Activated naive CD4-positive, alpha-beta T cell (primary cell): ENCODE measurements around the gene RBM11.

Experiments
- DNase-seq, 4 experiments: peaks; one replicate each; lab custom pipeline; 2025; lab: John Stamatoyannopoulos, UW

The RBM11 gene

DNA sequence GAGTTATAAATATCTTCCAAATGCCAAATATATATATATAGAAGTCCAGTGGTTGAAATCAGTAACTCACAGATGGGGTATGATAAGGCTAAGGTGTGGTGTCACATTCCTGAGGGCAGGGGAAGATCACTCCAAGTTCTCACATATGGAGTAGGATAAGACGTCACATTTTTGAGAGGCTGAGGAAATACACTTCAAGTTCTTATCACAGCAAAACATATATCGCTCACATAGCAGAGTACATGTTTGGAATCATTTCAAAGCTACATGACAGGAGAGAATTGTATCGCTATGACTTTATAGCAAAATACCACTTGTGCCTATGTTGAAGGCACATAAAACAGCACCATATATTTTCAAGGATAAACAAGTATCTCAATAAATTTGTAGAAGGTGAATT lies 55.1 kb downstream of the RBM11 start:
- DNase-seq = no peak

DNA sequence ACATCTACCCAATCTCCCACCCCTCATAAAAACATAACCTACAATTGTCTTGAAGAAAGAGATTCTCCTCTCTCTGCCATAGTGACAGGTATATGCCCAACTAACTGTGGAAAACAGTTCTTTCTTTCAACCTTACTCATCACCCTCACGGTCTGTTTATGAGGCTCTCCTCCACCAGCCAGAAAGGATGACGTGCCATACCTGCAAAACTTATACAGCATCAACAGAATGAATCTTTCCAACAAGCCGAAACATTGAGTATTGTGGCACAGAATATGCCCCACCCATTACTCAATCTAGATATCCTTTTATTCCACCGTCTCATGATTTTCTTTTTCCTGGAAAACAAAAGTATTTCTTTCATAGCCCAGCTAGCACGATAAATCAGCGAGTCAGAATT lies 55.7 kb downstream of the RBM11 start:
- no peak for DNase-seq

DNA sequence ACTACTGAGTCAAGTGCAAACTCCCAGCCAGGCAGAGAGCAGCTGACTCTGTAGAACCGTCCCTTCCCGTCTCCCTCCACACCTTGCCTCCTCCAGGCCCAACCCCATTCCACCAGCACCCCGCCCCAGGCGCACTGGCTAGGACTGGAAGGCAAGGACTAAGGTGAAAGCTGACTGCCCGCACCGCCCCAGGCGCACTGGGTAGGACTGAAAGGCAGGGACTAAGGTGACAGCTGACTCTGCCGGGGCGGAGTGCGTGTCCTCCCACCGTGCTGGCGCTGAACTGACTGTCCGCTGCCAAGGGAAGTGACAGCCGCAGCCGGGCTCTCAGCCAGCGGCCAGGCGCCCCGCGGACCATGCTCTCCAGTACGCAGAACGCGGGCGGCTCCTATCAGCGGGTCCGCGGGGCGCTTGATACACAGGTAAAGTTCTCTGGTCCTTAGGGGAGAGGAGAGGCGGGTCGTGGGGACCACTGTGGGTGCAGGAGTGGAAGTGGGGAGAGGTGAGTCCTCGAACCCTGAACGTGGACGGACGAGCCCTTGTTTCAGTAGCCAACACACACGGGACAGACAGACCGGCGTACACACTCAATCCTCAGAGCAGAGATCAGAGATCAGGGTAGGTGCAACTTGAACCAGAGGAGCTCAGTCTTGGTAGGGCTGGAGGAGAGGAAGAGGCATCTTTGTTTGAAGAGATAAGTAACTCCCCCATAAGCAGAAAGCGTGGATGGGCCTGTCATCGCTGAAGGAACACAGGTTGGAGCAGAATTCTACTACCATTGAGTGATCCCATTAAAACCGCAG lies 58.0 kb downstream of the RBM11 start:
- DNase-seq = no peak

DNA sequence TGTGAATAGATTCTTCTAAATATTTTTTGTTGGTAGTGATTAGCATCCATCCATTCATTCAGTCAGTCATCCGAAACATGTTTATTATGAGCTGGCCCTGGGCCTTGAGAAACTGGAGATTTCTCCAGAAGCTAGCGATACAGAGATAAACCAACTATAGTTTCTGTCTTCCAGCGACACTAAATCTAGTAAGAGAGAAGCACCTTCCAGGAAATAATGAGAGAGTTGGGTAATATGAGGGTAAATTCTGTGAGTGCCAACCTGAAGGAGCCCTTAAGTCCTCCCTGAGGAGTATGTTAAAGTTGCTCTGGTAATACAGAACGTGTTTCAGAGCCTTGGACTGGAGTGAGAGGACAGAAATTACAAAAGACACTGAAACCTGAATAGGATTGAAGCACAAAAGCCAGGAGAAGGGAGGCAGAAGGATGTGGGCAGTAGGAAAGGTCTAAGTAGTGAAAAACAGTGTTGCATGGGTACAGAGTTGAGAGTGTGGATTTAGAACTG lies 59.8 kb downstream of the RBM11 start:
- DNase-seq = no peak
